ENCODE measurements around the gene UPK3A.
"Not testable (repeated sequence)": the region's sequence is repeated elsewhere in the genome, so short reads cannot be mapped to it uniquely, and the experiment has no call there.

The UPK3A gene

DNA sequence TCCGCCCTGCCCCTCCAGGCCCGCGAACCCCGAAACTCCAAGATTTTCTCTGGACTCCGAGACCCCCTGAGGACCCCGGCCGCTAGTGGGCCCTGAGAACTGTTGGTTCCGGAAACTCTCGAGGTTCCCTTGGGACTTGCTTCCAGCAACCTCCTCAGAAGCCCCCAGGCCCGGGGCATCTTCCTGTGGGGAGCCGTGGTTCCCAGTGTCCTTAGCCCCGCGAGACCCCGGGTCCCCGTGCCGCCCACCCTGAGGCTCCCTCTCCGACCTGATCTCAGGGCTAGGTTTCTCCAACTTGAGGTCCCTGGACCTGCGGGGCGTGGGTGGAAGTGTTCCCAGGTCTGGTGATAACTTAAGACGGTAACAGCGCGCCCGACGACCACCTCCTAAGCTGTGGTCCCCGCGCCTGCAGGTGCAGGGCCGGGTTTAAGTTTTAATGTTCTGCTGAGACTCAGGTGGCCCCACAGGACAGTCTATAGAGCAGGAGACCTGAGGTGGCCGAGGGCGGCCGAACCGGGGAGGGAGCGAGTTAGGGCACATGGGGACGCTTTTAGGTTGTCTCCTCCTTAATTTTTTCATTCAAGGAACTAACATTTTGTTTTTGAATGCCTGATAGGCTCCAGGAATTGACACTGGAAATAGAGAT lies 25.7 kb downstream of the UPK3A start:
- no peak for DNase-seq

- no peak for DNase-seq
These were observed 26.3 kb downstream of the UPK3A start for GRCh38 chr22:45310977-45311531.

- DNase-seq, result no peak
These were observed 27.7 kb downstream of the UPK3A start for GRCh38 chr22:45312415-45312814.

GRCh38 chr22:45312856-45313255 lies 28.1 kb downstream of the UPK3A start:
- DNase-seq, result no peak

DNA sequence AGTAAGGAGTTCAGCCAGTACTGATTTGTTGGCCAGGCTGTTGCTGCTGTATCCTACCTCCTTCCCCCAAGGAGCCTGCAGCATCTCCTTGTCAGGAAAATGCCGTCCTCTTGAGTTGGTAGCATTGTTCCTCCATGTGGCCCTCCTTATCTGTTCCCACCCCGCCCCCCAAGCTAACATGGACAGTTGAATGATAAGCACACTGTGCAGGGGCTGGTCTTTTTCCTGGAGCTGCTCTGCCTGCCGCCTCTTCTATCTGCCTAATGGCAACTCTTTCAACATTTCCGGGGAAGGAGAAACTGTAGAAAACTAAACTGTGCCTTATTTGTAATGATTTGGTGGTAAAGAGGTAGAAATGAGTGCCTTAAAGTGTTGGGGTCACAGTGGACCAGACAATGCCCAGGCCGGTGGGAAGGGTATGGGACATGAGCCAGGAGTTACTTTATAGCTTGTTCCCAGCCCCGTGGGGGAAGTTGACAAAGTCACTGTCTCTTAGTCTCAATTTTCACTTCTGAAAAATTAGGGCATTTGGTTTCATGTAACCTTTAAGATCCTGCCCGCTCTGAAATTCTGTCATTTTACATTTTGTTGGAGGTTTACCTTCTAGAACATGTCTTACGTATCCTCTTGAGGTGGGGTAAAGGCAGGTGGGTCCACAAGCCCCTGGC lies 29.4 kb downstream of the UPK3A start:
- no peak for DNase-seq

DNA sequence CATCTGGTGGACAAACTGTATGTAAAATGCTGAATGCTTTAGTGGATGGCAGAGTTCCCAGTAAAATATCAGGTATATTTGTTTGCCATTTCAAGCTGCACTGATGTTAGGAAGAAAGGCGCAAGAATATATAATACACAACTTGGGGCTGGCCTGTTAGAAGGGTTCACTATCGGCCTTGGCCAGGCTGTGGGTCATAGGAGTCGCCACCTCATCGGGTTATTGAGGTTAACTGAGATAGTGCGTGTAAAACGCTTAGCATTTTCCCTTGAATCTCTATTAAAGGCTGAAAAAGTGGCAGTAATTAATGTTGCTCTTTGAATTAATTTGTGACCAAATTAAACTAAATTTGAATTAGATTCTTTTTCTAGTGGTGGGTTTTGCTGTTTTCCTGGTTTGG lies 30.0 kb downstream of the UPK3A start:
- DNase-seq, result no peak

GRCh38 chr22:45316796-45317526 lies 32.2 kb downstream of the UPK3A start:
- no peak for DNase-seq

- DNase-seq, result no peak
These were observed 32.9 kb downstream of the UPK3A start for GRCh38 chr22:45317551-45318167.

- DNase-seq, result no peak
These were observed 33.4 kb downstream of the UPK3A start for GRCh38 chr22:45318168-45318557.

GRCh38 chr22:45318558-45319323 lies 34.0 kb downstream of the UPK3A start:
- no peak for DNase-seq

- no peak for DNase-seq
These were observed 34.6 kb downstream of the UPK3A start for GRCh38 chr22:45319324-45319685.

- DNase-seq, result no peak
These were observed 35.7 kb downstream of the UPK3A start for GRCh38 chr22:45320357-45320976.

- DNase-seq, result no peak
These were observed 37.1 kb downstream of the UPK3A start for GRCh38 chr22:45321827-45322226.

- no peak for DNase-seq
These were observed 38.2 kb downstream of the UPK3A start for GRCh38 chr22:45322873-45323525.

DNA sequence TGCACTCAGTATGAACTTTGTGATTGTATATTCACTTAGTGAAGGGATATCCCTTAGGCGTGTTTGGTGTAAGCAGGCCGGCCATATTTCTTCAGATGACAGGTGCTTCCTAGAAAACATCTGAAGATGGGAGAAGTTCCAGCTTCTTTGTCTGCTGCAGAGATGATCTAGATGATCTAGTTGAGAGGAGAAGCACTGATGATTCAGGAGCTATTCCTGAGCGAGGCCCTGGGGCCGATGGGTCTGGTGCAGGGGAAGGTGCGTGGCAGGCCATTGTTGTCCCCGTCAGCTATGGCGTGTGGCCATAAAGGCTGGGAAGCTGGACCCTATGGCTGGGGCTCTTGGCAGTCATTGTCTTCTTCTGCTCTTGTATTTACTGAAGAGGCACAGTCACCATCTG lies 38.9 kb downstream of the UPK3A start:
- DNase-seq, result no peak

DNA sequence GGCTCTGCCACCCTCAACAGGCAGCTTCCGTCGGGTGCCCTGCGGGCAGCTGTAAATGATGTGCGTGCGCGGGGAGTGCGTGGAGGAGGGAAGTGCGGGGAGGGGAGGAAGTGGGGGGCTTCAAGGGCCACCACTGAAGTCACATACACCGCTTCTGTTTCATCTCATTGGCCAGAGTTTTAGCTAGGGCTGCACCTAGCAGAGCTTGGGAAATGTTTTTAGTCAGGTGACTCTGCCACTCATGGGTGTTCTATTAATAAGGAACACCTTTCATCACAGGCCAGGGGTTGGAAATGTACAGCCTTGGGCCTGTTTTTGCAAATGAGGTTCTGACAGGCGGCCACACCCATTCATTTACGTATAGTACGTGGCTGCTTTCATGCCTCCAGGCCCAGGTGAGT lies 39.6 kb downstream of the UPK3A start:
- DNase-seq, result no peak

- not testable (repeated sequence) for DNase-seq
These were observed 43.5 kb downstream of the UPK3A start for GRCh38 chr22:45328261-45328660.

DNA sequence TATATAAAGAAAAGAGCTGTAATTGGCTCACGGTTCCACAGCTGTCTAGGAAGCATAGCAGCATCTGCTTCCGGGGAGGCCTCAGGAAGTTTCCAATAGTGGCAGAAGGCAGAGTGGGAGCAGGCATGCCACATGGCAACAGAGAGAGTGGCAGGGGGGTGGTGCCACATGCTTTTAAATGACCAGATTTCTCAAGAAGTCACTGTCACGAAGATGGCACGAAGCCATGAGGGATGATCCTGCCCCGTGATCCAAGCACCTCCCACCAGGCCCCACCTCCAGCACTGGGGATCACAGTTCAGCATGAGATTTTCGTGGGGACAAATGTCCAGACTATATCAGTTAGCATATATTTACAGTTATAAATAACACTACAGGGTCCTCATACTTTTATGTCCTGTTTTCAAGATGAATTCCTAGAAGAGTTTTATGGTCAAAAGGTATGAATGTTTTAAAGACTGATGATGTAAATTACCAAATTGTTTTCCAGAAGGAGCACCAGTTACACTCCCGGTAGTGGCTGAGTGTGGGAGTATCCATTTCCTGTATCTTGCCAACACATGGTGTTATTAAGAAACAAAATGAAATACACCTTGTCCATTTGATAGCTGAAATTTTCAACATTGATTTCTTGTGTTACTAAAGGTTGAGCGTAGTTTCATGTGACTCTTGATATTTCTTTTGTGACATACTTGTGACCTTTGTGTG lies 44.2 kb downstream of the UPK3A start:
- DNase-seq, result no peak

- DNase-seq, result peak; percentile 47
These were observed 44.8 kb downstream of the UPK3A start for GRCh38 chr22:45329530-45329936.

- no peak for DNase-seq
These were observed 45.8 kb downstream of the UPK3A start for GRCh38 chr22:45330548-45330947.

GRCh38 chr22:45331486-45331885 lies 46.7 kb downstream of the UPK3A start:
- no peak for DNase-seq
